NCI-H524 treated with DMSO at 0.1 percent for 48 hours (cell line): ENCODE results near the gene SMAD7.
A peak's percentile ranks its signal among the peaks of the same experiment; 100 is the strongest.

Experiments
- DNase-seq: peaks from one replicate; lab custom pipeline; 2025; lab: John Stamatoyannopoulos, UW

SMAD7 gene

DNA sequence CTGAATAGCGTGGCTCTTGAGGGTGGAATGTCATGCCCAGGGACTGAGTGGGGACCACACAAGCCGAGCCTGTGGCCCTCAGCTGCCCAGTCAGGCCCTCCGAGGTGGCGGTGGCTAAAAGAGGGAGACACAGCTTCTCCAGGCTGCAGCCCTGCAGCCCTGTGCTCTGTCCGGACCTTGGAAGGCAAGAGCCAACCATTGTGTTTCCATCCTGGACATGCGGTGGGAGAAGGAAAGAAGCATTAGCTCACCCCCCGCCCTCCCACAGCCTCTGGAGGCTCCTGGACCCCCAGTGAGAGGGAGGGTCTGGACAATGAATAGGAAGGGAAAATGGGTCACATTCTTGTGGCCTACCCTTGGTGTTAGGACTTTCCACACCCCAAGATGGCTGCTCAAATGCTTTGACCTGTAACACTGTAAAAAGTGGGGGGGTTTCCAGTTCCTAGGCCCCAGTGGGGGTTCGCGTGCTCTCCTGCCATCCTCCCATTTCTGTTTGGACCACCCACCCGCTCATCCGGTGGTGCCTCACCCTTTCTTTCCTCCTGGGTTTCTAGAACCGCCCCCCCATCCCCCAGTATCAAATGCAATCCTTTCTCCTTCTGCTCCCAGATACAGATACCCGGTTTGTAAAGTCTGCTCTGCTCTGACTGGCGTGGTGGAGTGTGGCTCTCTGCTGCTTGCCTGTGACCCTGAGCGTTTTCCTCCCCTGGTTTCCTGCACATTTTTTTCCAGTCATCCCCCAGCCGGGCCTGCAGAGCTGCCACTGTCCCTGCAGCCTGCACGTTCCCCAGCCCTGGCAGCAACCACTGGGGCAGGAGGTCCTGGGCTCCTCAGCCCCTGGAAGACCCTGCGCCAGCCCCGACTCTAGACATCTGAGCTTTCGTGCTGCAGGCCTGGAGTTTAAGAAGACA is 36.3 kb upstream of the SMAD7 start:
- DNase-seq = no peak

DNA sequence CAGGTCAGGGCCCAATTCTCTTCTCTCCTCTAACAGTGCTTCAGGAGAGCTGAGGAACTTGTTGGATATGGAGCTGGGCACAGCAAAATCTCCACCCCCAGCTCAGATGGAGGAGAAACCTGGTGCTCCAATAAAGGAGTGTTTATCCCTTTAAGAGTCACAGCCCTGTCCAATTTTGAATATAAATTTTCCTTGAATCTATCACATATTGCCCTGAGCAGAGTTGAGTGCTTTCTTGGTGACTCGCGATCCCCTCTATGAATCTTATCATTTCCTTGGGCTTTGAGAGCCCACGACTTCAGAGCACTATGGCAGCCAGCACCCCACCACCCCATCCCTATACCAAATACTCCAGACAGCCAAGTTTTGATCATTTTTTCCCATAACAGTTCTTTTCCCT is 34.4 kb upstream of the SMAD7 start:
- DNase-seq = no peak

DNA sequence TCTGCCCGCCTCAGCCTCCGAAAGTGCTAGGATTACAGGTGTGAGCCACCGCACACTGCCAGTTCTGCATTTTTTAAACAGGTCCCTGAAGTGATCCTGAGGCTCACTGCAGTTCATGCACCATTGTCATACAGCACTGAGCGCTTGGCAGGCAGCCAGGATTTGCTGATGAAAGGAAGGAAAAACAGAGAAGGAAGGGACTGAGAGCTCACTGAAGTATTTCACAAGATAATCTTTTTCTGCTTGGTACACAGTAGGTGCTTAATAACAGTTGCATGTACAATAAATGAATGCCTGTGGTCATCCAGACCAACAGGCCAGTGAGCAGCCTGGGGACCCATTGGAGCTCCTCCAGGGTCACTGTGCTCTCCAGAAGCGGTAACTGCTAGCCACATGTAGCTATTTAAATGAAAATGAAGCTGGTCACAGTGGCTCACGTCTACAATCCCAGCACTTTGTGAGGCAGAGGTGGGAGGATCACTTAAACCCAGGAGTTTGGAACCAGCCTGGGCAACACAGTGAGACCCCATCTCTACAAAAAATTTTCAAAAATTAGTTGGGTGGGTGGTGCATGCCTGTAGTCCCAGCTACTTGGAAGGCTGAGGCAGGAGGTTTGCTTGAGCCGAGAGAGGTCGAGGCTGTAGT is 33.1 kb upstream of the SMAD7 start:
- no peak for DNase-seq

DNA sequence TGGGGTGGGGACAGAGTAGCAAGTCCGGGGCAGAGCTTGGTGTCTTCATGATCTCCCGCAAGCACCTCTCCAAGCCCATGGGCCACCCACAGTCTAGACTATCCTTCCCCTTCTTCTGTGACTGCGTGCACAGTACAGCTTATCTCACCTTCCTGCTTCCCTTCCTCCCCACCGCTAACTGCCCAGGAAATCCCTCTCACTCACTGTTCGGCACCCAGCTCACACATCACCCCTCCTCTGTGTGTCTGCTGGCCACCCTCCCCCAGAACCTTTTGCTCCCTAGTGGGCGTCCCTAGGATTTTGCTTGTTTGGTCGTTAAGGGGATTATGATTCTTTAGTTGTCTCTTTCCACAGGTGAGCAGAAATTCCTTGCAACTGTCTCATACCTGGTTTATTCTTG is 31.5 kb upstream of the SMAD7 start:
- DNase-seq = no peak

DNA sequence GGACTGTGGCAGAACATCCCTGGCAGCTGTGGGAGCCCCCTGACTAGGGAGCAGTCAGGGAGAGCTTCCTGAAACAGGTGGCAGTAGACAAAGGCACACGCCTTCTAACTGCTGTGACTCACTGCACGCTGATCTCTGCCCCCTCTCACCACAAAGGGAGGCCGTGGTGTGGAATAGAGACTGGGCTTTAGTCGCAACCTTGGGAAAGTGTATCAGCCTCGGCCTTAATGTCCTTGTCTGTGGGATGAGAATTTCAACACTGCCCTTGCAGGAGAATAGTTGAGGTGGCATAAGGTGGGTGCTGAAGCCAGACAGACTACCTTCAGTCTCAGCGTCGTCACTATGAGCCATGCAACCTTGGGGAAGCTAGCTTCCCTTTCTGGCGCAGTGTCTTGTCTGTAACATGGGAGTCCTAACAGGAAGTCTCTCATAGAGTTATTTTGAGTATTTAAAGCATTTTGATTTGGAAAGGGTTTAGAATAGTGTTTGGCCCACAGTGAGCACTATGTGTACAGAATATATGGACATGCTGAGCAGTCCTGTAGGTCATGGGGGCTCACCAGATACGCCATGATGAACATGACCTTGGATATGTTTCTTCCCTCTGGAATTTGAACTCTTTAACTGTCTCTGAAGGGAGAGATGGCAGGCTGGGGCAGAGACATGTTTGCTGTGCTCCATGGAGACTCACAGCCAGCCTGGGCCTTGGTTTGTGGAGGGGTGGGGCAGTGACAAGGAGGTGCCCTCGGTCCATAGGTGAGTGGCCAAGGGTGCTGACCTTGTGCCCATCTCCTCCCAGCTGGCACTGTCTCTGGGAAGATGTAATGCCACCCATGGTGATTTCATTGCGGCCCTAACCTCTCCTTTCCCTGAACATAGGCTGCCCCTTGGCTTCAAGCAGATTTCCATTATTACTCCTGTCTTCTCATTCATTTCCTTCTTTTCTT is 29.5 kb upstream of the SMAD7 start:
- DNase-seq = no peak

DNA sequence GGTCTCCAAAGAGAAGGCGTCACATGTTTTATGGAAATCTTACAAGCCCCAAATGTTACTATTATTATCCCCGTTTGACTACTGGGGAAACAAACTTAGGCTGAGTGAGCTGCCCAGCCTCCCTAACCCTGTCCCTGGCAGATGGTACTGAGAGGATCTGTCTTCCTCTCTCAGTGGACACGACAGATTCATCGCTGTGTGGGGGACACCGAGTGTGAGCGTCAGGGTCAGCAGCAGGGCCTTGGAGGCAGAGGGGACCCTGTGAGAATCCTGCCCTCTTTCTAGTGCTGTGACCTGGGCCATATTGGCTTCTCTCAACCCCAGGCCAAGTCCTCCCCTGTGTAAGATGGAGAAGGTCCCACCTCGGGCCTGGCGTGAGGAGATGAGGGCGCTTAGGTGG is 27.1 kb upstream of the SMAD7 start:
- no peak for DNase-seq

DNA sequence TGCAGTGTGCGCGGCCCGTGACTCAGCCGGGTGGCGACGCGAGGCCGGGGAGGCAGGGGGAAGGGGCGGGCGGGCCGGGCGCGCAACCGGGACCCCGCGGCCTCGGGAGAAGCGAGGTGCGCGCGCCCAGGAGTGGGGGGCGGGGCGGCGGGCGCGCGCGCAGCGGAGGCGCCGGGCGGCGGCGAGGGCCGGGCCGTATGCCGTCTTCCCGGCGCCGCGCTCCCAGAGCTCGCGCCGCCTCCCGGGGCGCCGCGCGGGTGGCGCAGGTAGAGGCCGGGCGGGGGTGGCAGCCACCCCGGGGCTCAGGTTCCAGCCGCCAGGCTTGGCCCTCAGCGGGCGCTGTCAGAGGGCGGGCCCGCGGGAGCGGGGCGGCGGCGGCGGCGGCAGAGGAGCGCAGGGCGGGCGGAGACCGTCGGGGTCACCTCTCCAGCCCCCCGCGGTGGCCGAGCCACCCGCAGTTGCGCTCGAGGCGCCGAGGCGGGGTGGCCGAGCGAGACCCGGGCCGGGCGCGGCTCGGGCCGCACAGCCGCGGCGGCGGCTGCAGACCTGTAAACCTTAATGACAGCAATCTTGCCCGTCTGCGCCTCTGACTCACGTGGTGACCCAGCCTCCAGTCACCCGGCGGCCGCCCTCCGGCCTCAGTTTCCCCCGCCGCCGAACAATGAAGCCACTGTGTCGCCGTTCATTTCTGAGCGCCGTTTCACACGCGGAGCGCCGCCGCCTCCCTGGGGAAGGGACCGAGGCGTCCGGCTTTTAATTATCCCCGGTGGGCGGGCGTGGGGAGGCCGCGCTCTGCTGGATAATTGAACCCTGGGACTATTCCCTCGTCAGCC is 25.3 kb upstream of the SMAD7 start:
- DNase-seq = no peak

DNA sequence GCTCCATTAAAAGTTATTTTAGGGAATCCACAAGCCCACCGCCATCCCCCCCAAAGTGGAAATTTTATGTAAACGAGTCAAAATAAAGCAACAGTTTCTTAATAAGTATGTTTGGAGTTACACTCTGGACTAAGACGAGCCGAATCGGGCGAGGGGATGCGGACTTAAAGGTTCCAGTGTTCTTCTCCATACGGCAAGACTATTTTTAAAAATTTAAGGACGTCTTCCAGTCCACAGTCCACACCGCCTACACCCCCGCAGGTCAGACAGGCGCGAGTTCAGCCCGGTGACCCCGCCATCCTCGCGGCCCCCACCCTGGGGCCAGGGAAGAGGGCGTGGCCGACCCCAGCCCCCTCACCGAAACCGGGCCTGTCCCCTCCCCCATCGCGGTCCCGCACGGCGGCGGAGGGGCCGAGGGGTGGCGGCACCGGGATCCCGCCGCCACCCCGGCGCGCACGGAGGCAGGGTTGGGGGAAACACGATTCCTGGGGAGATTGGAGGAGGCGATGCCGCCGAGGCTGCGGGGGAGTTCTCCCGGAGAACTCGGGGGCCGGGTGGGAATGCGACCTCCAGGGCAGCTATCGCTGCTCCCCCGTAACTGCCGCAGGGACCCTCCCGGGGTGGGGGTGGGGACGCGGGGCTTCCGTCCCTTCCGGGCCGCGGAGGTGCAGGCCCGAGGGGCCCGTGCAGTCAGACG is 24.5 kb upstream of the SMAD7 start:
- DNase-seq = no peak

DNA sequence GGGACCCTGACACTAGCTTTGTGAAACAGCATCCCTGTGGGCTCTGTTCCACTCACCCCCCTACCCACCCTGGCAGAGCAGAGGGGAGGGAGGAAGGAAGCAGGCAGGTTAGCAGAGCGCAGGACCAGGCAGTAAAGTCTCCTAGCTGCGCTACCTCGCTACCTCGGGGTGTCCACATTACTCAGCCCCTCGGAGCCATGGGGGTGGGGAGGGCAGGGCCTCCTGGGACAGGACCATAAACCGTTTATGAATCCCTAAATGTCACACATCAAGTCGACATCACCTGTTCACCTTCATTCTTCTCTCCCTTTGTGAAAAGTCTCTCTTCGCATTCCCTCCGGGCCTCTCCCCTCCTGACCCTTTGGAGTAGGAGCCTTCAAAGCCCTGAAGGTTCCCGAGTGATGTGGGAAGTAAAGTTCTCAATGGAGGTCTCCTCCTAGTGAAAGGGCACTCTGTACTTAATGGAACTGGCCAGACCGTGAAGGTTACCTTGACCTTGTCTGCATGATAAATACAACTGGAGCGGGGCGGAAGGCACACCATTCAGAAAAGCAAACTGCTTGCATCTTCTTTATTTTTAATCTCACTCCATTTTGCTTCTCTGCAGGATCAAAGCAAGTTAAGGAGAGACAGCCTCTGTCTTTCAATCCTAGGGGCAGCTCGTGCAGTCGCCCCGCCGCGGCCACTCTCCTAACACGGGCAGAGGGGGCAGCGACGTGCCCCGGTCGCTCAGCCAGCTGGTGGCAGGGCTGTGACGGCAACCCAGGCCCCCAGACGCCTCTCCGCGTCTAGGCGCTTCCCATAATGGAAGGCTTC is 23.7 kb upstream of the SMAD7 start:
- no peak for DNase-seq

DNA sequence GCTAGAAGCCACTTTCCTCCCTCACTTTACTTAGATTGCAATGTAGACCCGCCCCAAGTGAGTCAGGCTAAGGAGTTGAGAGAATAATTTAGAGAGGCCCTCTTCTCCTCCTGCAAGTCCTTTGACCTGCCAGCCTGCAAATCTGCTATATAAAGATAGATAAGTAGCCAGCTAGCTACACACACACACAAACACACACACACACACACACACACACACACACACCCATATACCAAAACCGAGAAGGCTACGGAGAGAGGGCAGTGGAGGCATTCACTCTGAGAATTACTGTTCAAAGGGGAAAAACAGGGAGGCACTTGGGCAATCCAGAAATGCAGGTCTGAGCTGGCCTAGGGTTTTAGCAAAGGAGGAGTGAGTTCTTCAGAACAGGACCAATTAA is 23.0 kb upstream of the SMAD7 start:
- no peak for DNase-seq

DNA sequence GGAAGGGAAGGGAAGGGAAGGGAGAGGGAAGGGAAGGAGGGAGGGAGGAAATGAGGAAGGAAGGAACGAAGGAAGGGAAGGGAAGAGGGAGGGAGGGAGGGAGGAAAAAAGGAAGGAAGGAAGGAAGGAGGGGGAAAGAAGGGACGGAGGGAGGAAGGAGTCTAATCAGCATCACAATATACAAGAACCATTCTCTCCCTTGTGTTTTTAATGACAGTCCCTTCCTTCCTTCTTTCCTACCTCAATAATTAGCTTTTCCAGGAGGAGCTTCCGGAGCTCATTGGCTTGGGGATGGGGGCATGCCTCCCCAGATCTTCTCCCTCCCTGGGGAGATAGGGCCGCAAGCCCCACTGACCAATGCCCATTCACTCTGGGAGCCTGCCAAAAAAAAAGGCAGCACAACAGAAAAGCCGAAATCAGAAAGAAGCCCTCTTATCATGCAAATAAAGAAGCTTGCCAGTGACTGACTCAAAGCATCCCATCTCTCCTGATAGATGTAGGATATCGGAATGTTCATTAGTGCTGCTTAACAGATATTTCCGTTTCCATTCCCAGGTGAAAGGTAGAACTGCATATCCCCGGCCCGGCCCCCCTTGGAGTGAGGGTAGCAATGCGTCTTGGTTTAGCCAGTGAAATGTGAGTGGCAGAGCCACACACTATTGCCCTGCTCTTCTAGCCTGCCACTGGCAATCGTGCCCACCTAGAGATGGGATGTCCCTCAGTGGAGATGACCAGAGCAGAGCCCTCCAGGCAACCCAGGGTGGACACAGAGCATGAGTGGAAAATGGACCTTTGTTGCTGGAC is 17.8 kb upstream of the SMAD7 start:
- DNase-seq = no peak

DNA sequence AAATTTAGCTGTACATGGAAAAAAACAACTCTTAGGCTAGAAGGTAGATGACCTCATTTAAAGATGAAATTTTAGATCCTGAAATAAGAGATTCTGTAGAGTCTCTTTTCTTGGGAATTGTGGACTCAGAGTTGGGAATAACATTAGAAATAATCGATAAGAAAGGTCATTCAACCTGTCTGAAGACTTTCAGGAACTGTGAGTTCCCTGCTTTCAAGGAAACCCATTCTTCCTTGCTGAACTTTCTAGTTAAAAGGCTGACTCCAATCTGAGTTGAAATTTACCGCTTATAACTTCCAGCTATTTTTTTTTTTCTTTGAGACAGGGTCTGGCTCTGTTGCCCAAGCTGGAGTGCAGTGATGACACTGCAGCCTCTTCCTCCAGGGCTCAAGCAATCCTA is 16.8 kb upstream of the SMAD7 start:
- no peak for DNase-seq

DNA sequence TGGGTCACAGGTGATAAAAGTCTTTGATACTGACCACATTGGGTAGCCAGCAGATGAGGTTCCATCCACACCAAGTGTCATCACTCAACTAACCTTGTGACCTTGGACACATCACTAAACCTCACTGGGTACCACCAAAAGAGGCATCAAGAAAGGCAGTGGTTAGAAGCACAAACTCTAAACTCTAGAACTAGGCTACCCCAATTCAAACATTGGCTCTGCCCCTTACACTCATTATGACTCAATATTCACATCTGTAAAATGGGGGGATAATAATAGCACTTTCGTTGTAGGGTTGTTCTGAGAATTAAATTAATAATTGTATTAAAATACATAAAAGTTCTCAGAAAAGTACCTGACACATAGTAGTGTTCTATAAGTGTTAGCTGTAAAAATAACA is 15.8 kb upstream of the SMAD7 start:
- DNase-seq = no peak

DNA sequence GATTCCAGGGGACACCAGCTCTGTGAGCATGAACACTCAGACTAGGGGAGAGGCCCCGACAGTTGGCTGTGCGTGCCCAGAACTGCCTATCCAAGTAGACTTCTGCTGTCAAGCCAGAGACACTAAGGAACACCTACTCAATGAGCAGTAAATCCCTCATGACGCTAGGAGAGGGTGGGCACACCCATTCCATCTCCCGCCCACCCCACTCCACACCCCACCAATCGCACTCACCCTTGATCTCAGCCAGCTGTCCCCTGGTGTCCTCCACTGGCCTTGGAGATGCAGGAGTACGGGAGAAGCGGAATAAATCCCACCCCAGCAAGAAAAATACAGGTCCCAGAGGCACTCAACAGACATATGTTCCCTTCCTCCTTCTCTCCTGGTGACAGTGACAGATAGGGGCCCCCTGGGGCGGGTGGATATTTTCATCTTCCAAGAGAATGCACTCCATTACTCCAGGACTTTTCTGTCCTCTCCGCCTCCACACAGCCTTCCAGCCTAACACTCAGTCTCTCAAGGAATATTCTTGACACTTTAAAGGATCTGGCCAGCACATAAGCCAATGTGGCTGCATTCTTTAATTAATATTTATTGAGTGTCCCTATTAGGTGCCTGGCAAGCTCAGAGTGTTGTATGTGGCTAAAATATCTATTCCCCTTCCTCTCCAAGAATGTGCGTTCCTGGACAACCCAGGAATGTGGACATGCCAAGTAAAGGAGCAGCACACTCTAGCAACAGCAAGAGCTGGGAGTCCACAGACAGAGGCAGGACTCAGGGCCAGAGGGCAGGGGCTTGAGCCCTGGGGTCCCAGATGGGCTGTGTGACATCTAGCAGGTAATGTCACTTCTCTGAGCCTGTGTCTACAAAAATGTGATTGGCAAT is 13.1 kb upstream of the SMAD7 start:
- DNase-seq = peak; percentile 85

DNA sequence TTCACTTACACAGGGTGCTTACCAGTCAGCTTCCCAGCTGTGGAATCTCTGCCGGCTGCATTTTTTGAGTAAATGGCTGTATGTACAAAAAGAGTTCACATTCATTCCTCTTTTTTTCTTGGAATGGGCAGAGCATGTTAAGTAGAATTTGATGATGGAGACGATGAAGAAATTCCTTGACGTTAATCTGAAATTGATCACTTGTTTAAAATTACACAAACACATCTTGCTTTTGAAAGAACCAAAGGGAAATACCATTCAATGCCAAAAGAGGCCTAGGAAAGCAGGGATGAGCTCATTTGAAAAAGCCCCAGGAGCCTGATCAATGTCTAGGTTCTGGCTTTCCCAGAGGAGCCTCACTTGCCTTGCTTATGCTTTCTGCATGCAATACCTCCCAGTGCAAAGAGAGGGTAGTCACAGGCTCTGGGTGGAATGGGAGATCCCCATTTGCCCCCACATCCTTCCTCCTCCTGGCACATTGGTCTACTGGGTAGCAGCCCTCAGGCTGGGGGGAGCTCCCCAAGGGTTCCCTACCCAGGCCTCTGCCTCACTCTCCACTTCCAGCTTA is 12.3 kb upstream of the SMAD7 start:
- DNase-seq = no peak

DNA sequence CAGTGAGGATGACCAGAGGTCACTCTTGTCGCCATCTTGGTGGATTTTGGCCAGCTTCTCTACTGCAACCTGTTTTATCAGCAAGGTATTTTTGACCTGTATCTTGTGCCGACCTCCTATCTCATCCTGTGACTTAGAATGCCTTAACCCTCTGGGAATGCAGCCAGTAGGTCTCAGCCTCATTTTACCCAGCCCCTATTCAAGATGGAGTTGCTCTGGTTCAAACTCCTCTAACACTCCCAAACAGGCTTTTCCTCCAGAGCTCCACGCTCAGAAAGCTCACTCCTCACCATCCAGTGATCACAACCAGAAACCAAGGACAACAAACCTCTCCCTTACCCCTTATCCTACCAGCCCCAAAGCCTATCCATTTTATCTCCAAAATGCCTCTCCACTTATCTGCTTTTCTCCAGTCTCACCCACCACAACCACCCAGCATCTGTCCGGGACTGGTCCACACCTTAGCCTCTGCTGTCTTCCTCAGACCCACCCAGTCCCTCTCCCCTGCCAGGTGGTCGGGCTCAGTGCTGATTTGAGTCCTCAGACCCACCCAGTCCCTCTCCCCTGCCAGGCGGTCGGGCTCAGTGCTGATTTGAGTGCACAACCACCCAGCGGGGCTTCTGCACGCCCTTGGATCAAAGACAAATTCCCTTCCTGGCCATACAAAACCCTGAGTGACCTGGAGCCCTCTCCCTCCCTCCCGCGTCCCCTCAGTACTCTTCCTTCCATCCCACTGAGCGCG is 11.7 kb upstream of the SMAD7 start:
- DNase-seq = no peak

DNA sequence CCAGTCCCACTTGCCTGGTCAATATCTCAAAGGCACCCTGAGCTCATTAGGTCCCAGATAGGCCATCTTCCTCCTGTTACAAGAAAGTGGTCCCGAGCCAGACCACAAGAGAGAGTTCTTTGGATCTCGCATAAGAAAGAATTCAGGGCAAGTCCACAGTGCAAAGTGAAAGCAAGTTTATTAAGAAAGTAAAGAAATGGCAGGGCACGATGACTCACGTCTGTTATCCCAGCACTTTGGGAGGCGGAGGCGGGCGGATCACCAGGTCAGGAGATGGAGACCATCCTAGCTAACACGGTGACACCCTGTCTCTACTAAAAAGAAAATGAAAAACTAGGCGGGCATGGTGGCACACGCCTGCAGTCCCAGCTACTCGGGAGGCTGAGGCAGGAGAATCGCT is 10.8 kb upstream of the SMAD7 start:
- no peak for DNase-seq
